HG02943 (cell line): ENCODE measurements around the gene TCP1.
"Not testable (repeated sequence)": the region's sequence is repeated elsewhere in the genome, so short reads cannot be mapped to it uniquely, and the experiment has no call there.

Experiments used
- ATAC-seq: cut with Tn5 transposase; IDR thresholded peaks from one replicate; pipeline ENCODE4 v1.9.1; 2021; ENCODE audit warnings: mild to moderate bottlenecking, low read depth, moderate library complexity; ENCODE audit not compliant: unreplicated experiment

The TCP1 gene

DNA sequence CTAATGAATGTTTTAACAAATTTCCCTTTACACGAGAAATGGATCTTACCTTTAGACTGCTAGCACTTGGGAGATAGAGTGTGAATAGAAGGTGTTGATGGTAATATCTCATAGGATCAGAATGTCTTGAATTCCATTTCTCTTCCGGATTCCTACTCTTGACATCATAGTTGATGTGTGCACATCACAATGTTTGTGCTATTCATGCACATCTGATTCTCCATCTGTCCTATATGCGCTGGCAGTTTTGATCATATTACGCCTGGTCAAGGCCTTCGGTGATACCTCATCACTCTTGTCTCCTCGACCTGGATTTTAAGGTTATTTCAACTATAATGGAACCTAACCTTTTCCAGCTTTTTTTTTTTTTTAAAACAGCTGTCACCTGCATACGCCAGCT lies 44.3 kb downstream of the TCP1 start:
- no peak for ATAC-seq

DNA sequence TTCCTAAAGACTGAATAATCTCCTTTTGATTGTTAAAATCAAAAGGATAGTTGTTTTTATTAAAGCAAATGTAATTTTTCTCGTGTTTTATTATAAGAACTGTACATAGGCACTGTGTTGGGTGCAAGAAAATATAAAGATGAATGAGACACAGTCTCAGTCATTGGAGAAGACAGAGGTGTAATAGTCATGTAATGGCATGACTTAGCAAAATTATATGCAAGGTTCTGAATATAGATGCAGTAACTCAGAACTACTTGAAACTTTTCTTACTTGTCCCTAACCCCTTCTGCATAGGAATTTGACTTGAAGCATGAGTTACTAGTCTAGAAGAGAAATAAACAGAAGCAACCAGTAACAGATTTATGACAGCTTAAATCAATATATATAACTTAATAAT lies 47.2 kb downstream of the TCP1 start:
- no peak for ATAC-seq

DNA sequence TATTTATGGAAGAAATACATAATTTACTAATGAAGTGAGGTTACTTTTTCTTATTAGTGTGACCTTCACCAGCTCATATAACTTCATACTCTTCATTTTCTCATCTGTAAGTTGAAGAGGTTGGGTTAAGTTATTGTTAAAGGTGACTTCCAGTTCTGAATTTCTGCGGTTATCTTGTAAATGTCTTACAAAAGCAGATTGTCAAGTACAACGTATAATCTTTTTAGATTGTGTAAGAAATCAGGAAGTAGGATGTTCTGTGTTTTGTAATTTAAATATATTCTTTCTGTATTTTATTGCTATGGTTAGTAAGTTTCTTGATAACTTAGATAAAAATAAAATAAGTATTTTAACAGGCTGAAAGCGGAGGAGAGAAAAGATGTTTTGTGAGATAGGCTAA lies 50.1 kb downstream of the TCP1 start:
- ATAC-seq: no peak

DNA sequence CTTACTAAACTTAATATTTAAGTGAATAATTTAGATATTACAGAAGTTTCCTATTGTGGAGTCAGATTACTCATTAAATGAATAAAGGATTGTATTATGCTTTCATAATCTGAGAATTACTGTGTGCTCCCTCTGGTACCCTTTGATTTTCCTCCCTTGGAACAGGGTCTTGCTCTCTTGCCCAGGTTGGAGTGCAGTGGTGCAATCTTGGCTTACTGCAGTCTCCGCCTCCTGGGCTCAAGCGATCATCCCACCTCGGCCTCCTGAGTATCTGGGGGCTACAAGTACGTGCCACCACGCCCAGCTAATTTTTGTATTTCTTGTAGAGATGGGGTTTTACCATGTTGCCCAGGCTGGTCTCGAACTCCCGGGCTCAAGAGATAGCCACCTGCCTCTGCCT lies 52.5 kb downstream of the TCP1 start:
- ATAC-seq: no peak

DNA sequence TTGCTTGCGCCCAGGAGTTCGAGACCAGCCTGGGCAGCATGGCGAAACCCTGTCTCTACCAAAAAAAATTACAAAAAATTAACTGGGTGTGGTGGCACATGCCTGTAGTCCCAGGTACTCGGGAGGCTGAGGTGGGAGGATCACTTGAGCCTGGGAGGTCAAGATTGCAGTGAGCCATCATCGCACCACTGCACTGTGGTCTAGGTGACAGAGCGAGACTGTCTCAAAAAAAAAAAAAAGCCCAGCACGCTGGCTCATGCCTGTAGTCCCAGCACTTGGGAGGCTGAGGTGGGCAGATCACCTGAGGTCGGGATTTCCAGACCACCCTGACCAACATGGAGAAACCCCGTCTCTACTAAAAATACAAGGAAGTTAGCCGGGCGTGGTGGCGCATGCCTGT lies 56.0 kb downstream of the TCP1 start:
- ATAC-seq: not testable (repeated sequence)

DNA sequence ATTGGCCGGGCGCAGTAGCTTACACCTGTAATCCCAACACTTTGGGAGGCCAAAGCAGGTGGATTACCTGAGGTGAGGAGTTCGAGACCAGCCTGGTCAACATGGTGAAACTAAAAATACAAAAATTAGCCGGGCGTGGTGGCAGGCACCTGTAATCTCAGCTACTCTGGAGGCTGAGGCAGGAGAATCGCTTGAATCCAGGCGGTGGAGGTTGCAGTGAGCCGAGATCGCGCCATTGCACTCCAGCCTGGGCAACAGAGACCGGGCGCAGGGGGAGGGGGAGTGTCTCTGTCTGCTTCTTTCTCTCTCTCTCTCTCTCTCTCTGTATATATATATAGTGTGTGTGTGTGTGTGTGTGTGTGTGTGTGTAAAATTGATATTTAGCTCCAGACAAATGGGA lies 56.9 kb downstream of the TCP1 start:
- not testable (repeated sequence) for ATAC-seq

DNA sequence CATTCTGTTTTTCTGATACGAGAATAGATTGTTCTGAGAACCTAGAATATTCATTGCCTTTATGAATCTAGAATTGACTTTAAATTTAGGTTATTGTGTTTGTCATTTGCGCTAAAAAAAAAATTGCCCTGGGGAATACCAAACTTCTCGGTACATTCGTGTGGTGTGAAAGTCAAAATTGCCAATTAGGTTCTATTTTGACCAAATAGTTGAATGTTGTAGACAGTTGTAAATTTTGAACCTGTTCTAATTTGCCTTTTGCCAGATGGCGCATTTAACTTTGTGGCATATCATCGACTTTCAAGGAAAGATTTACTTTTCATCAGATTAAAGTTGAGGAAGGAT lies 59.1 kb downstream of the TCP1 start:
- ATAC-seq: no peak

DNA sequence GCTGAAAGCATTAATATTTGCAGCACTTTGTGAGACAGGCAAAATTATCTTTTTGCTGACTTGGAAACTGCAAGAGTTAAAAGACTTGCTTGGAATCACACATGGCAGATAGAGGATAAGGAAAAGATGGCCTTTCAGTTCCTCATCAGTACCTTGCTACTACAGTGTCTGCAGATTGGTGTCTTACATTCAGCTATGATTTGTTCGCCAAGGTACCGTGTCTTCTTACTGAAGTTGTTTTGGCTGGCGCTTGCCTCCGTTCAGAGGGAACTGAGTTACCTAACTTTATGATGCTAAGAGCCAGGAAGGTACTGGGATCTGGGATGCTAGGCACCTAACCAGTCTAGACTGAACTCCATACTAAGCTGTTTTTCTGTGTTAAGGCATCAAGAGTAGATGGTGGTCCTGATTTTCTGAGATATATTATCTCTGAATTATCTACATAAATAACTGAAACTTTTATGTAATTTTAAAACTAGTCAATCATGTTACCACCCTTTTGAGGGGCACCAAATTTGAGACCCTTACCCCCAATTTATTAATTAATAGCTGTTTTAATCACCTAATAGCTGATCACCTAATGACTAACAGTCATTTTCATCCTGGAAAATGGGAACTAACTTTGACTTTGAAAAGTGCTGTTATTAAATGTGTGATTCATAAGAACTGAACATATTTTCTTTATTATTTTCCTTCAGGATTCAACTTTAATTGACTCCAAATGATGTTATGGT lies 59.6 kb downstream of the TCP1 start:
- no peak for ATAC-seq

DNA sequence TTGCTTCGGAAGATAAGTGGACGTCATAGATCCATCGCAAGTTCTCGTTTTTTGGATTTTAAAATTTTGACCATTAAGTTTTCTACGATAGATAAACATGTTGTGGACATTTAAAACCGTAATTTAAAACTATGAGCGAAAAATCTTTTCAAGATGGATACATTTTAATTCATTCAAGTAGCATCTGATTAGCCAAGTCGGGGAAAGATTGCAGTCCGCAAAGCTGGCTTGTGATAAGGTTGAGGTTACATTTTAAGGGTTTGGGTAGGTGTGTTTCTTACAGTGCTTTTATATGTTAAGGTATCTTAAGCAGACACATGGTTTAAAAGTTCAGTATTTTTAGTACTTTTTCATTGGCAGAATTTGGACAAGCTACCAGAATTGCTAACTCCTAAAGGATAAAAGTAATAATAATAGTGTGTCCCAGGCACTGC lies 60.9 kb downstream of the TCP1 start:
- ATAC-seq: no peak
